Neural cell (in vitro differentiated cells): ENCODE results near the gene TMEM201. TPM values are rescaled to one million over a fixed set of nuclear protein-coding genes. Genes with fewer than 3 reads are reported as not detected.

Source experiments
- H2AFZ ChIP-seq: fragments of 200-600, 300-800 bp; sonication (generic), shearing (Covaris generic); 2 replicates; pipeline ENCODE4 v1.6.0; 2014; ENCODE audit warnings: low read depth, mild to moderate bottlenecking, antibody characterized with exemption, low read length, moderate library complexity
- H3F3A ChIP-seq: fragments of 200-600 bp; shearing (Covaris generic); 2 replicates; pipeline ENCODE4 v1.6.1; 2016; ENCODE audit warnings: mild to moderate bottlenecking, moderate library complexity, mixed read lengths, antibody characterized with exemption, low read length; ENCODE audit not compliant: insufficient read depth, poor library complexity, severe bottlenecking
- H3K27ac ChIP-seq: fragments of 200-600, 300-800 bp; sonication (generic), shearing (Covaris generic); 2 replicates; pipeline ENCODE4 v1.5.1; 2014; ENCODE audit warnings: mild to moderate bottlenecking, low read length, moderate library complexity
- H3K27me3 ChIP-seq: fragments of 300-800, 200-600 bp; sonication (generic), shearing (Covaris generic); 2 replicates; pipeline ENCODE4 v1.6.0; 2014; ENCODE audit warnings: mild to moderate bottlenecking, low read depth, low read length, moderate library complexity; ENCODE audit not compliant: insufficient read depth
- H3K36me3 ChIP-seq: fragments of 300-800, 200-600 bp; sonication (generic), shearing (Covaris generic); 2 replicates; pipeline ENCODE4 v1.5.1; 2014; ENCODE audit warnings: mild to moderate bottlenecking, antibody characterized with exemption, low read length, moderate library complexity; ENCODE audit not compliant: insufficient read depth
- H3K4me2 ChIP-seq: fragments of 300-800, 200-600 bp; sonication (generic), shearing (Covaris generic); 2 replicates; pipeline ENCODE4 v1.6.0; 2014; ENCODE audit warnings: mild to moderate bottlenecking, low read length
- H3K4me3 ChIP-seq: fragments of 300-800, 200-600 bp; sonication (generic), shearing (Covaris generic); 2 replicates; pipeline ENCODE4 v1.5.1; 2014; ENCODE audit warnings: mild to moderate bottlenecking, low read length, moderate library complexity
- H3K79me2 ChIP-seq: fragments of 200-600 bp; shearing (Covaris generic); replicated peaks from 2 replicates; pipeline ENCODE4 v1.6.0; 2014; ENCODE audit warnings: mild to moderate bottlenecking, low read length, moderate library complexity; ENCODE audit not compliant: insufficient read depth
- H3K9ac ChIP-seq: fragments of 300-800, 200-600 bp; sonication (generic), shearing (Covaris generic); 2 replicates; pipeline ENCODE4 v1.6.1; 2016; ENCODE audit warnings: mild to moderate bottlenecking, low read length, mixed read lengths
- H3K9me2 ChIP-seq: fragments of 200-600 bp; shearing (Covaris generic); 2 replicates; pipeline ENCODE4 v1.6.1; 2016; ENCODE audit warnings: mild to moderate bottlenecking, low read length, mixed read lengths; ENCODE audit not compliant: insufficient read depth
- H3K9me3 ChIP-seq: fragments of 200-600, 300-800 bp; sonication (generic), shearing (Covaris generic); 2 replicates; pipeline ENCODE4 v1.6.1; 2016; ENCODE audit warnings: mild to moderate bottlenecking, mixed run types, low read length, moderate library complexity, mixed read lengths
- H4K20me1 ChIP-seq: fragments of 200-600 bp; shearing (Covaris generic); 2 replicates; pipeline ENCODE4 v1.6.1; 2016; ENCODE audit warnings: mild to moderate bottlenecking, mixed run types; ENCODE audit not compliant: insufficient read depth
- EP300 ChIP-seq: fragments of 450-650 bp; conservative IDR thresholded peaks from 2 replicates; pipeline ENCODE4 v1.6.1; 2014; ENCODE audit warnings: antibody characterized with exemption, mild to moderate bottlenecking, moderate library complexity; ENCODE audit not compliant: poor library complexity, severe bottlenecking
- EZH2 ChIP-seq: fragments of 200-600, 300-800 bp; shearing (Covaris generic), sonication (generic); IDR thresholded peaks from 2 replicates; pipeline ENCODE4 v1.6.1; 2014; ENCODE audit warnings: antibody characterized with exemption, low read length, borderline replicate concordance, mild to moderate bottlenecking; ENCODE audit not compliant: insufficient read depth, poor library complexity, severe bottlenecking
- MXI1 ChIP-seq: fragments of 450-650 bp; conservative IDR thresholded peaks from 2 replicates; pipeline ENCODE4 v1.6.1; 2014; ENCODE audit warnings: antibody characterized with exemption, mild to moderate bottlenecking; ENCODE audit not compliant: poor library complexity, severe bottlenecking
- POLR2AphosphoS5 ChIP-seq: IDR thresholded peaks from 2 replicates; pipeline ENCODE4 v1.6.1; 2012
- RAD21 ChIP-seq: fragments of 450-650 bp; conservative IDR thresholded peaks from 2 replicates; pipeline ENCODE4 v1.6.1; 2014; ENCODE audit warnings: antibody characterized with exemption, mild to moderate bottlenecking, moderate library complexity
- SMC3 ChIP-seq: fragments of 450-650 bp; conservative IDR thresholded peaks from 2 replicates; pipeline ENCODE4 v1.6.1; 2014; ENCODE audit warnings: antibody characterized with exemption, mild to moderate bottlenecking, moderate library complexity; ENCODE audit not compliant: poor library complexity
- TAF1 ChIP-seq: IDR thresholded peaks from 2 replicates; pipeline ENCODE4 v1.6.1; 2012; ENCODE audit warnings: low read depth
- polyA minus RNA-seq: library from RNA; depleted of rRNA, polyadenylated mRNA; stranded (reverse); fragments of >200 nt; gene quantifications from 2 replicates; pipeline ENCODE4 v1.2.3, GENCODE V29; 2014
- polyA plus RNA-seq: library from polyadenylated mRNA; depleted of rRNA; stranded (reverse); fragments of >200 nt; gene quantifications from 2 replicates; pipeline ENCODE4 v1.2.3, GENCODE V29; 2014
- TF ChIP-seq, protein P1 (sequence below): fragments of 450-650 bp; IDR thresholded peaks from 2 replicates; pipeline ENCODE4 v1.5.1; 2014; ENCODE audit warnings: antibody characterized with exemption, mild to moderate bottlenecking, moderate library complexity; ENCODE audit not compliant: poor library complexity, severe bottlenecking
- TF ChIP-seq, protein P2 (sequence below): IDR thresholded peaks from 2 replicates; pipeline ENCODE4 v1.6.1; 2012; ENCODE audit warnings: borderline replicate concordance

The TMEM201 gene, protein sequence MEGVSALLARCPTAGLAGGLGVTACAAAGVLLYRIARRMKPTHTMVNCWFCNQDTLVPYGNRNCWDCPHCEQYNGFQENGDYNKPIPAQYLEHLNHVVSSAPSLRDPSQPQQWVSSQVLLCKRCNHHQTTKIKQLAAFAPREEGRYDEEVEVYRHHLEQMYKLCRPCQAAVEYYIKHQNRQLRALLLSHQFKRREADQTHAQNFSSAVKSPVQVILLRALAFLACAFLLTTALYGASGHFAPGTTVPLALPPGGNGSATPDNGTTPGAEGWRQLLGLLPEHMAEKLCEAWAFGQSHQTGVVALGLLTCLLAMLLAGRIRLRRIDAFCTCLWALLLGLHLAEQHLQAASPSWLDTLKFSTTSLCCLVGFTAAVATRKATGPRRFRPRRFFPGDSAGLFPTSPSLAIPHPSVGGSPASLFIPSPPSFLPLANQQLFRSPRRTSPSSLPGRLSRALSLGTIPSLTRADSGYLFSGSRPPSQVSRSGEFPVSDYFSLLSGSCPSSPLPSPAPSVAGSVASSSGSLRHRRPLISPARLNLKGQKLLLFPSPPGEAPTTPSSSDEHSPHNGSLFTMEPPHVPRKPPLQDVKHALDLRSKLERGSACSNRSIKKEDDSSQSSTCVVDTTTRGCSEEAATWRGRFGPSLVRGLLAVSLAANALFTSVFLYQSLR
- polyA plus RNA-seq (7.3 and 9.2 TPM in 2 replicates), polyA minus RNA-seq (14.9 and 18.5 TPM in 2 replicates)

DNA sequence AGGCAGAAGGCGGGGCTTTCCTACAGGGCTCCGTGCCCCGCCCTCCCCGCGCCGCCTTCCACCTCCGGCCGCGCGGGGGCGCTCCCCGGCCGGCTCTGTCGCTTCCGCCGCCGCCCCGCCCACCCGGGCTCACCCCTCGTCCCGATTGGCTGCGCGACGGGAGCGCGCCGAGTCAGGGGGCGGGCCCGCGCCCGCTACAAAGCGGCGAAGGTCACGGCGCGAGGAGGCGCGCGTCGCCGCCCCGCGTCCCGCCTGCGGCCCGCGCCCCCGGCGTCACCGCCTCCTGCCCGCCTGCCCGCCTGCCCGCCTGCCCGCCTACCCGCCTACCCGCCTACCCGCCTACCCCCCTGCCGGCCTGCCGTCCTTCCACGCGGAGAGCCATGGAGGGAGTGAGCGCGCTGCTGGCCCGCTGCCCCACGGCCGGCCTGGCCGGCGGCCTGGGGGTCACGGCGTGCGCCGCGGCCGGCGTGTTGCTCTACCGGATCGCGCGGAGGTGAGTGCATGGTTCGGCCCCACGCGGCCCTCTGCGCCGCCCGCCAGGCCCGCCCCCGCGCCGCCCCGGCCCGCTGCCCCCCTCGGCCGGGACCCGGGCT is at the start of gene TMEM201:
TMEM201 (plus strand) TSS at position 361 of the 593 bp plus-strand sequence; CDS start at position 381, 20 bp downstream.
- H3K4me2 ChIP-seq: peak within 1 kb of the TSS; percentile 95
- no peaks in the 10 kb centered on the region for H3F3A ChIP-seq
- H3K79me2 ChIP-seq: peaks cover 43% of the 10 kb centered on the region
- TF ChIP-seq EZH2: no peak
- peak; percentile 73 for TF ChIP-seq RAD21
- peak; percentile 73 for TF ChIP-seq SMC3
- TF ChIP-seq POLR2AphosphoS5: peak; percentile 84
- TF ChIP-seq, protein P1, sequence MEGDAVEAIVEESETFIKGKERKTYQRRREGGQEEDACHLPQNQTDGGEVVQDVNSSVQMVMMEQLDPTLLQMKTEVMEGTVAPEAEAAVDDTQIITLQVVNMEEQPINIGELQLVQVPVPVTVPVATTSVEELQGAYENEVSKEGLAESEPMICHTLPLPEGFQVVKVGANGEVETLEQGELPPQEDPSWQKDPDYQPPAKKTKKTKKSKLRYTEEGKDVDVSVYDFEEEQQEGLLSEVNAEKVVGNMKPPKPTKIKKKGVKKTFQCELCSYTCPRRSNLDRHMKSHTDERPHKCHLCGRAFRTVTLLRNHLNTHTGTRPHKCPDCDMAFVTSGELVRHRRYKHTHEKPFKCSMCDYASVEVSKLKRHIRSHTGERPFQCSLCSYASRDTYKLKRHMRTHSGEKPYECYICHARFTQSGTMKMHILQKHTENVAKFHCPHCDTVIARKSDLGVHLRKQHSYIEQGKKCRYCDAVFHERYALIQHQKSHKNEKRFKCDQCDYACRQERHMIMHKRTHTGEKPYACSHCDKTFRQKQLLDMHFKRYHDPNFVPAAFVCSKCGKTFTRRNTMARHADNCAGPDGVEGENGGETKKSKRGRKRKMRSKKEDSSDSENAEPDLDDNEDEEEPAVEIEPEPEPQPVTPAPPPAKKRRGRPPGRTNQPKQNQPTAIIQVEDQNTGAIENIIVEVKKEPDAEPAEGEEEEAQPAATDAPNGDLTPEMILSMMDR: peak; percentile 91
- TF ChIP-seq EP300: peak; percentile 29
- no peak for TF ChIP-seq TAF1
- TF ChIP-seq, protein P2, sequence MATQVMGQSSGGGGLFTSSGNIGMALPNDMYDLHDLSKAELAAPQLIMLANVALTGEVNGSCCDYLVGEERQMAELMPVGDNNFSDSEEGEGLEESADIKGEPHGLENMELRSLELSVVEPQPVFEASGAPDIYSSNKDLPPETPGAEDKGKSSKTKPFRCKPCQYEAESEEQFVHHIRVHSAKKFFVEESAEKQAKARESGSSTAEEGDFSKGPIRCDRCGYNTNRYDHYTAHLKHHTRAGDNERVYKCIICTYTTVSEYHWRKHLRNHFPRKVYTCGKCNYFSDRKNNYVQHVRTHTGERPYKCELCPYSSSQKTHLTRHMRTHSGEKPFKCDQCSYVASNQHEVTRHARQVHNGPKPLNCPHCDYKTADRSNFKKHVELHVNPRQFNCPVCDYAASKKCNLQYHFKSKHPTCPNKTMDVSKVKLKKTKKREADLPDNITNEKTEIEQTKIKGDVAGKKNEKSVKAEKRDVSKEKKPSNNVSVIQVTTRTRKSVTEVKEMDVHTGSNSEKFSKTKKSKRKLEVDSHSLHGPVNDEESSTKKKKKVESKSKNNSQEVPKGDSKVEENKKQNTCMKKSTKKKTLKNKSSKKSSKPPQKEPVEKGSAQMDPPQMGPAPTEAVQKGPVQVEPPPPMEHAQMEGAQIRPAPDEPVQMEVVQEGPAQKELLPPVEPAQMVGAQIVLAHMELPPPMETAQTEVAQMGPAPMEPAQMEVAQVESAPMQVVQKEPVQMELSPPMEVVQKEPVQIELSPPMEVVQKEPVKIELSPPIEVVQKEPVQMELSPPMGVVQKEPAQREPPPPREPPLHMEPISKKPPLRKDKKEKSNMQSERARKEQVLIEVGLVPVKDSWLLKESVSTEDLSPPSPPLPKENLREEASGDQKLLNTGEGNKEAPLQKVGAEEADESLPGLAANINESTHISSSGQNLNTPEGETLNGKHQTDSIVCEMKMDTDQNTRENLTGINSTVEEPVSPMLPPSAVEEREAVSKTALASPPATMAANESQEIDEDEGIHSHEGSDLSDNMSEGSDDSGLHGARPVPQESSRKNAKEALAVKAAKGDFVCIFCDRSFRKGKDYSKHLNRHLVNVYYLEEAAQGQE: no peak
- TF ChIP-seq MXI1: peak; percentile 51
- H3K9me2 ChIP-seq: no peaks in the 10 kb centered on the region
- peak within 1 kb of the TSS; percentile 83 for H3K4me3 ChIP-seq
- H2AFZ ChIP-seq: peak within 1 kb of the TSS; percentile 45
- no peaks in the 10 kb centered on the region for H3K27me3 ChIP-seq
- no peaks in the 10 kb centered on the region for H3K9me3 ChIP-seq
- H3K36me3 ChIP-seq: no peaks in the 10 kb centered on the region
- no peaks in the 10 kb centered on the region for H4K20me1 ChIP-seq
- peak within 1 kb of the TSS; percentile 51 for H3K27ac ChIP-seq
- H3K9ac ChIP-seq: peak within 1 kb of the TSS; percentile 75

DNA sequence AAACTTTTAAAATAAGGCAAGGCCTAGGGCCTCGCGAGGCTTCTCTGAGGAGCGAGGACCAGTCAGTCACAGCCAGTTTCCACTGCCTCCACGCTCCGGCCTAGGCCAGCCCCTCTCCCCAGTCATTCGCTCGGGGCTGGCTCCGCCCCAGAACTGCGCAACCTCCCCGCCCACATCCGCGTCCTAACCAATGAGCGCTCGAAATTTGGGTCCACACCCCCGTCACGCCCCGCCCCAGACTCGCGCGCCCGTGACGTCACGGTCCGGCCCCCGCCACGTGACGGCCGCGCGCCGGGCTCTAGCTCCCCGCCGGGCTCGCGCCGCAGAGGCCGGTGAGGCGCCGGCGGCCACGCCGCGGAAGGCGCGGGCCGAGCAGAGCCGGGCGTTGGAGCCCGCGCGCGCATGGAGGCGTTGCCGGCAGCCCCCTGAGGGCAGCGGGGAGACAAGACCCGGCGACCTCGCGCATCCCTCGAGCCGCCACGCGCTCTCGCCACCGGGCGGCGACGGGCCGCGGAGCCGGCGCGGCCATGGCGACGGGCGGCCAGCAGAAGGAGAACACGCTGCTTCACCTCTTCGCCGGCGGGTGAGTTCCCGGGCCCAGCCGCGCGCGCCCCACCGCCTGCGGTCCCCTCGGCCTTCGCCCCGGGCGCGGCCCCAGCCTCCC is 49.4 kb upstream of the TMEM201 start, which contains the start of gene SLC25A33:
SLC25A33 (plus strand) TSS at position 301 of the 664 bp plus-strand sequence; CDS start at position 528, 227 bp downstream.
- H4K20me1 ChIP-seq: no peaks in the 10 kb centered on the region
- H3K9me2 ChIP-seq: no peaks in the 10 kb centered on the region
- no peaks in the 10 kb centered on the region for H3K27me3 ChIP-seq
- no peaks in the 10 kb centered on the region for H3K36me3 ChIP-seq
- peak within 1 kb of the TSS; percentile 65 for H2AFZ ChIP-seq
- peak within 1 kb of the TSS; percentile 67 for H3K27ac ChIP-seq
- TF ChIP-seq, protein P1: peak; percentile 44
- TF ChIP-seq EP300 (peak; percentile 32), MXI1 (peak; percentile 92), EZH2 (no peak), SMC3 (peak; percentile 34), TAF1 (peak; percentile 29), RAD21 (no peak), POLR2AphosphoS5 (peak; percentile 73)
- TF ChIP-seq, protein P2: no peak
- H3K79me2 ChIP-seq: peaks cover 29% of the 10 kb centered on the region
- no peaks in the 10 kb centered on the region for H3K9me3 ChIP-seq
- H3F3A ChIP-seq: no peaks in the 10 kb centered on the region
- peak within 1 kb of the TSS; percentile 97 for H3K4me3 ChIP-seq
- peak within 1 kb of the TSS; percentile 81 for H3K9ac ChIP-seq
- peak within 1 kb of the TSS; percentile 82 for H3K4me2 ChIP-seq
